Brain microvascular endothelial cell (primary cell): ENCODE measurements around the gene TMX3.

Experiments
- DNase-seq: peaks from one replicate; pipeline ENCODE4 v3.0.0-alpha.2; 2020
- H3K27ac ChIP-seq: fragments of 250-450 bp; sonication (Bioruptor Pico); 2 replicates; pipeline ENCODE4 v1.5.1; 2020; ENCODE audit warnings: mild to moderate bottlenecking, moderate library complexity
- H3K27me3 ChIP-seq: fragments of 250-450 bp; sonication (Bioruptor Pico); replicated peaks from 2 replicates; pipeline ENCODE4 v1.5.1; 2020; ENCODE audit warnings: mild to moderate bottlenecking
- H3K36me3 ChIP-seq: fragments of 250-450 bp; sonication (Bioruptor Pico); replicated peaks from 2 replicates; pipeline ENCODE4 v1.5.1; 2020; ENCODE audit warnings: mild to moderate bottlenecking
- H3K4me3 ChIP-seq: 2 replicates; pipeline ENCODE4 v1.5.1; 2011; ENCODE audit warnings: low read depth, mild to moderate bottlenecking, control low read depth, low read length, moderate library complexity
- in situ Hi-C: cut with HindIII; loops from 2 replicates; pipeline ENCODE4 v1.10.0; 2017; ENCODE audit warnings: low sequenced_read_pairs, low pct_ligation_motif_present
- TF ChIP-seq, protein P1 (sequence below): IDR thresholded peaks from 2 replicates; pipeline ENCODE4 v1.5.1; 2011; ENCODE audit warnings: low read depth, mild to moderate bottlenecking, moderate library complexity, low read length, control low read depth, inconsistent platforms; ENCODE audit errors: missing control alignments

TMX3 gene

DNA sequence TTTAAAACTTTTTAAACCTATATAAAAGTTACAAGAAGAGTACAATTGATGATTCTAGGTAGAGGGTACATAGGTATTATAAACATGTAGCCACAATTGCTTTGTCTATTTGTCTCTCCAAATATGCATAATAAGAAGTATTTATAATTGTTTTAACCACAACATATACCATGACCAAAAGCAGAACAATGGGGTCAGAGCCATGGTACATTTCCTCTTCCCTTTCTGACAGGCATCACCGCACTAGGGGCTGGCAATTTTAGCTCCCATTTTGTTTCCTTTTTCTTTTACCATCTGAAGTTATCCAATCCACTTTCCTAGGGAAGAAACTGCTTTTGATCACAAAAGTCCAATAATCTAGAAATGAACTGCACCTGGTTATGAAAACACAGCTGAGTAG, 49.3 kb downstream of the TMX3 start:
- TF ChIP-seq, protein P1, sequence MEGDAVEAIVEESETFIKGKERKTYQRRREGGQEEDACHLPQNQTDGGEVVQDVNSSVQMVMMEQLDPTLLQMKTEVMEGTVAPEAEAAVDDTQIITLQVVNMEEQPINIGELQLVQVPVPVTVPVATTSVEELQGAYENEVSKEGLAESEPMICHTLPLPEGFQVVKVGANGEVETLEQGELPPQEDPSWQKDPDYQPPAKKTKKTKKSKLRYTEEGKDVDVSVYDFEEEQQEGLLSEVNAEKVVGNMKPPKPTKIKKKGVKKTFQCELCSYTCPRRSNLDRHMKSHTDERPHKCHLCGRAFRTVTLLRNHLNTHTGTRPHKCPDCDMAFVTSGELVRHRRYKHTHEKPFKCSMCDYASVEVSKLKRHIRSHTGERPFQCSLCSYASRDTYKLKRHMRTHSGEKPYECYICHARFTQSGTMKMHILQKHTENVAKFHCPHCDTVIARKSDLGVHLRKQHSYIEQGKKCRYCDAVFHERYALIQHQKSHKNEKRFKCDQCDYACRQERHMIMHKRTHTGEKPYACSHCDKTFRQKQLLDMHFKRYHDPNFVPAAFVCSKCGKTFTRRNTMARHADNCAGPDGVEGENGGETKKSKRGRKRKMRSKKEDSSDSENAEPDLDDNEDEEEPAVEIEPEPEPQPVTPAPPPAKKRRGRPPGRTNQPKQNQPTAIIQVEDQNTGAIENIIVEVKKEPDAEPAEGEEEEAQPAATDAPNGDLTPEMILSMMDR, result no peak
- Histone ChIP-seq H3K27ac (no peak overlapping the region), H3K27me3 (no peaks in the 10 kb centered on the region), H3K36me3 (no peaks in the 10 kb centered on the region), H3K4me3 (no peak overlapping the region)
- in situ Hi-C loops, result no loop called here
- no peak for DNase-seq

DNA sequence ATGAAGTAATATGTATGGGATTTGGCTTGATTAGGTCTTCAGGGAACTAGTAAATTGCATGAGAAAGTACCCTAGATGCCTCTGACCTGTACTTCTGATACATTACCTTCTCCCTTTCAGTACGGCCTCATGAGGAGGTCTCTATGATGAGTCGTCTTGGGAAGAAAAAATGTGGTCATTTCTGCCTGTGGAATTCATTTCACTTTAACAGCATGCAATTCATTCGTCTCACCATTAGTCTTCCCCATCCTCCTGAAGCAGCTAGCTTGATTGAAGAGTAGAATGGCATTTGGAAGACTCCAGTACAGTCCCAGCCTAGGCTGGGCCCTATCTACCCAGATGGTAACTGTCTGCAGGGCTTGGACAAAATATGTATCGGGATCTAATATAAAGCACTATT, 52.2 kb downstream of the TMX3 start:
- TF ChIP-seq, protein P1, result peak; percentile 47
- Histone ChIP-seq H3K27ac (no peak overlapping the region), H3K4me3 (no peak overlapping the region), H3K27me3 (no peaks in the 10 kb centered on the region), H3K36me3 (no peaks in the 10 kb centered on the region)
- in situ Hi-C loops, result no loop called here
- peak; percentile 25 for DNase-seq

DNA sequence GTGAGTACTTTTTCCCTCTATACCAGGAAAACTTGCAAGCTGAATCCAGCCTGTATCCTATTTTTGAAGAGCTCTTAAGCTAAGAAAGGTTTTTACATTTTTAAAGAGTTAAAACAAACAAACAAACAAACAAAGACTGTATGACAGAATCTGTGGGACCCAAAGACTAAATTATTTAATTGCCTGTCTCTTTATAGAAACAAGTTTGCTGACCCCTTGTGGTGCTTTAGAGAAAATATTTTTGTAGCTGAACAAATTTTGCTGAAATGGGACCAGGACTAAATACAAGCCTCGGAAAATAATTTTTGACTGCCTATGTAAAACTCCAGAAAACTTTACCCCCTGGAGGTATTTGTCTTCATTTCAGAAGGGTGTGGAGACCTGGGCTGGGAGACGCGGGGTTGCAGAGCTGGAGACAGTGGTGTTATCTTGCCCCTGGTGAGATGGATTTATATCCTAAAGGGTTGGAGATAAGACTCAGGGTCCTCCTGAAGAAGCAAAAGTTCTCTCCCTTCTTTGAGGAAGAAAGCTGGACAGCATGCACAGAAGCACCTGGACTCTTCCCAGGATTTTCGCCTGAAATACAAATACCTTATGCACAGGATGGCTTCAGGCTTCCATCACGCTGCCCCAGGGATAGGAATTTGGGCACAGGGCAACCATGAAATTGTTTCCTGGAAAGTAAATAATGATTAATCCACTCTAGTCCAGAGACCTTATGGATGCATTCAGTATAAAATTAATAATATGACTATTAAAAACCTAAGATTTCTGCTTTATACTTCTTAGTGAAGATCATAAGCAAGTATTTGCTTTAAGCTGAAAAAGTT, 54.3 kb downstream of the TMX3 start:
- in situ Hi-C loops, result no loop called here
- TF ChIP-seq, protein P1, result peak; percentile 29
- Histone ChIP-seq H3K4me3 (no peak overlapping the region), H3K27me3 (no peaks in the 10 kb centered on the region), H3K27ac (no peak overlapping the region), H3K36me3 (no peaks in the 10 kb centered on the region)
- peak; percentile 7 for DNase-seq

DNA sequence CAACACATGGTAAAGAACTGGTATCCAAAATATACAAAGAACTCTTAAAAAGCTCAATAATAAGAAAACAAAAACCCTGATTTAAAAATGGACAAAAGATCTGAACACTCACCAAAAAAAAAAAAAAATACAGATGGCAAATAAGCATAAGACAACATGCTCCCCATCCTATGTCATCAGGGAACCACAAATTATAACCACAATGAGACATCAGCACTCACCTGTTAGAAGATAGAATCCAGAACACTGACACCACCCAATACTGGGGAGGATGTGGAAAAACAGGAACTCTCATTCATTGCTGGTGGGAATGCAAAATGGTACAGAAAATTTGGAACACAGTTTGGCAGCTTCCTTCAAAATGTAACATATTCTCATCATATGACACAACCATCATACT, 66.7 kb downstream of the TMX3 start:
- no peaks in the 10 kb centered on the region for H3K27me3 ChIP-seq
- in situ Hi-C loops, result no loop called here
- no peak overlapping the region for H3K4me3 ChIP-seq
- TF ChIP-seq, protein P1, result no peak
- DNase-seq, result no peak
- H3K27ac ChIP-seq, result no peak overlapping the region
- no peaks in the 10 kb centered on the region for H3K36me3 ChIP-seq

DNA sequence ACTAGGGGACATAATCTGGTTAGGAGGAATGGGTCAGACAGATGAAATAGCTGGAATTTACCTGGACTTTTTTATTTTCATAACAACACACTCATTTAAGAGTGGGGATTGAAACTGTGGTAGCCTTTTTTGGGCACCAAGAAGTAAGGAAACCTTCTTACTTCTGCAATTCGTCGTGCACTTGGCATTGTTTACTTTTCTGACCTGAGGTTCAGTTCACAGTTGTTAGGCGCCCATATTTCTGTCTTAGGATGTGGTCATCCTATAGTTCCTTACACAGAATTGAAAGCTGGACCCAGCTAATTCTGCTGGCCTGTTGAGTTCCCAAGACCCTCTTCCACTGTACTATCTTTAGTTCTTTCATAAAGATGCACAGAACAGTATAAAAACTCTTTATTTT, 72.9 kb downstream of the TMX3 start:
- TF ChIP-seq, protein P1, result no peak
- in situ Hi-C loops, result no loop called here
- Histone ChIP-seq H3K4me3 (no peak overlapping the region), H3K27ac (no peak overlapping the region), H3K27me3 (no peaks in the 10 kb centered on the region), H3K36me3 (no peaks in the 10 kb centered on the region)
- no peak for DNase-seq

DNA sequence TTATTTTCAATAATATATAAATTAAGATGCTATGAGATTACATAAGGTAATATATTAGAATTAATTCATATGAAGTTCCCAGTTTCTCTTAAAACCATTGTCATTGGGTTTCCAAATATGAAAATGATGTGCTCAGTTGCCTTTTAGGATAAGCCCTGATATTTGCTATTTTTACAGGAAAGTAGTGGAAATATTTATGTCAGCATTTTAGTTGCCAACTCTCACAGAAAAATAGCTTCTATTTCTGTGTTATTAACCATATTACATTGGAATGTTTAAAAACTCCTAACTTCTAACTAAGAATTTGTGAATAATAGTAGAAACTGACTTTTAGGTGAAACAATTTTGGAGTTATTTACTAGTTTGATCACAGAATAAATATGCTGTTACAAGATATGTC, 74.0 kb downstream of the TMX3 start:
- TF ChIP-seq, protein P1, result no peak

More for the DNA sequence above, 74.0 kb downstream of the TMX3 start:
- DNase-seq, result no peak
- in situ Hi-C loops, result no loop called here
- H3K4me3 ChIP-seq, result no peak overlapping the region
- no peak overlapping the region for H3K27ac ChIP-seq
- H3K27me3 ChIP-seq, result no peaks in the 10 kb centered on the region
- no peaks in the 10 kb centered on the region for H3K36me3 ChIP-seq
